Aorta (tissue), 5 donors: ENCODE measurements around the gene KIF9. TPM values are rescaled to one million over a fixed set of nuclear protein-coding genes. Genes with fewer than 3 reads are reported as not detected.
A peak's percentile ranks its signal among the peaks of the same experiment; 100 is the strongest.

ENCODE experiments used
- ATAC-seq: fragments of 200-7000 bp; cut with Tn5 transposase; one replicate; pipeline ENCODE4 v1.9.1; 2022; ENCODE audit warnings: moderate library complexity; ENCODE audit not compliant: low FRiP score
- DNase-seq, 2 donors: peaks; one replicate each; pipeline ENCODE4 v3.0.0-alpha.2; 2020
- H3K27ac ChIP-seq, 2 donors: one replicate each; pipeline ENCODE4 v1.5.1; 2013; ENCODE audit warnings: low read length in 2 of 2, mild to moderate bottlenecking in 2 of 2, moderate library complexity in 2 of 2, control low read depth in 1 of 2, inconsistent platforms in 1 of 2, low read depth in 1 of 2
- H3K27me3 ChIP-seq, 2 donors: one replicate each; pipeline ENCODE4 v1.6.1; 2013; ENCODE audit warnings: control low read depth in 1 of 2, low read length in 1 of 2, mild to moderate bottlenecking in 1 of 2, moderate library complexity in 1 of 2; ENCODE audit not compliant: insufficient read depth in 2 of 2, control insufficient read depth in 1 of 2
- H3K36me3 ChIP-seq, 2 donors: one replicate each; pipeline ENCODE4 v1.6.1; 2013; ENCODE audit warnings: control low read depth in 1 of 2, low read length in 1 of 2, mild to moderate bottlenecking in 1 of 2; ENCODE audit not compliant: insufficient read depth in 2 of 2, control insufficient read depth in 1 of 2
- H3K4me1 ChIP-seq, 2 donors: one replicate each; pipeline ENCODE4 v1.6.1; 2013; ENCODE audit warnings: low read length in 2 of 2, control low read depth in 1 of 2, mild to moderate bottlenecking in 1 of 2, moderate library complexity in 1 of 2; ENCODE audit not compliant: insufficient read depth in 2 of 2, control insufficient read depth in 1 of 2
- H3K4me3 ChIP-seq, 2 donors: one replicate each; pipeline ENCODE4 v1.5.1; 2013; ENCODE audit warnings: low read length in 2 of 2, control low read depth in 1 of 2, mild to moderate bottlenecking in 1 of 2
- H3K9me3 ChIP-seq: one replicate; pipeline ENCODE4 v1.6.1; 2013; ENCODE audit warnings: mild to moderate bottlenecking, low read length; ENCODE audit not compliant: control insufficient read depth
- WGBS, 2 donors: extraction: QIAGEN DNeasy Blood & Tissue Kit; methylation state at CpG; one replicate each; pipeline ENCODE4 v1.1.7; 2013; 5-methylcytosine and 5-hydroxymethylcytosine counted together
- intact Hi-C, 2 donors: fragments of 100-400 bp; cut with DNase I; formaldehyde crosslinking; loops; one replicate each; pipeline versions ENCODE4 v1.14.2 to v1.15.0; 2022
- polyA plus RNA-seq, 2 donors: library from polyadenylated mRNA; stranded (reverse); fragments of 200-250 nt; gene quantifications; one replicate each; pipeline ENCODE4 v1.2.3, GENCODE V29; 2013
- total RNA-seq, 2 donors: library from RNA; stranded (reverse); fragmentation: NEBNext Ultra II Directional; extraction: Animal tissue kit (Norgen Biotek cat#: 25700); gene quantifications; one replicate each; pipeline ENCODE4 v1.2.1, GENCODE V29; 2021
- donor health status: healthy with polysubstance abuse.
- donor health status: Bipolar disorder and iron deficiency.
- donor health status: DM: no; HTN: no; CAD: no.
- donor health status: DM: no; HTN: no; CAD: no.
- donor health status: DM: yes; HTN: yes; CAD: no.

The KIF9 gene
- total and polyA plus RNA-seq, 4 donors, result 6.5 to 14.4 (median 10.1) TPM

- DNase-seq (no peak), ATAC-seq (no peak)
- 83 to 85% methylated on average over 10 to 14 of the region's 14 CpGs for WGBS, 2 donors
- Histone ChIP-seq H3K36me3 (no peaks in the 10 kb centered on the region), H3K4me3 (no peak overlapping the region), H3K27me3 (no peaks in the 10 kb centered on the region), H3K4me1 (no peaks in the 10 kb centered on the region), H3K27ac (no peak overlapping the region), H3K9me3 (no peaks in the 10 kb centered on the region)
- intact Hi-C loops, result no loop called here
Observed at GRCh38 chr3:47247131-47248064, 35.2 kb downstream of the KIF9 start.

- no peak overlapping the region for H3K4me3 ChIP-seq
- no peak for ATAC-seq
Observed at GRCh38 chr3:47245271-47245670, 37.3 kb downstream of the KIF9 start.

GRCh38 chr3:47244531-47245100 is 38.0 kb downstream of the KIF9 start:
- Histone ChIP-seq H3K27ac (no peak overlapping the region), H3K27me3 (no peaks in the 10 kb centered on the region), H3K4me3 (no peak overlapping the region), H3K4me1 (no peaks in the 10 kb centered on the region), H3K36me3 (no peaks in the 10 kb centered on the region), H3K9me3 (no peaks in the 10 kb centered on the region)
- DNase-seq (no peak), ATAC-seq (no peak)
- WGBS, 2 donors, result 82% methylated on average over 10 of the region's 10 CpGs
- intact Hi-C loops, result no loop called here

More at GRCh38 chr3:47245271-47245670, 37.3 kb downstream of the KIF9 start:
- H3K4me1 ChIP-seq, result no peaks in the 10 kb centered on the region
- DNase-seq, result no peak
- no peaks in the 10 kb centered on the region for H3K9me3 ChIP-seq
- H3K36me3 ChIP-seq, result no peaks in the 10 kb centered on the region
- WGBS, 2 donors, result 95 to 97% methylated on average over 2 of the region's 2 CpGs
- no peak overlapping the region for H3K27ac ChIP-seq
- no peaks in the 10 kb centered on the region for H3K27me3 ChIP-seq
- intact Hi-C loops, result no loop called here

GRCh38 chr3:47243419-47244147 is 39.0 kb downstream of the KIF9 start:
- Histone ChIP-seq H3K27me3 (no peaks in the 10 kb centered on the region), H3K4me1 (no peaks in the 10 kb centered on the region), H3K36me3 (no peaks in the 10 kb centered on the region), H3K27ac (no peak overlapping the region), H3K9me3 (no peaks in the 10 kb centered on the region), H3K4me3 (no peak overlapping the region)
- ATAC-seq, result no peak
- intact Hi-C loops, result no loop called here
- WGBS, 2 donors, result 84 to 87% methylated on average over 9 of the region's 9 CpGs
- no peak for DNase-seq

- intact Hi-C loops, result no loop called here
- peak in 1 of 2 donors; percentile 50 for DNase-seq
- 90 to 91% methylated on average over 6 of the region's 6 CpGs for WGBS, 2 donors
Observed at GRCh38 chr3:47239929-47240328, 42.7 kb downstream of the KIF9 start.

GRCh38 chr3:47238017-47238416 is 44.6 kb downstream of the KIF9 start:
- 91 to 94% methylated on average over 3 of the region's 3 CpGs for WGBS, 2 donors
- ATAC-seq, result no peak
- no peaks in the 10 kb centered on the region for H3K4me1 ChIP-seq
- DNase-seq, result no peak
- no peaks in the 10 kb centered on the region for H3K36me3 ChIP-seq
- H3K27me3 ChIP-seq, result no peaks in the 10 kb centered on the region
- no peak overlapping the region for H3K27ac ChIP-seq
- intact Hi-C loops, result no loop called here
- no peak overlapping the region for H3K4me3 ChIP-seq
- no peaks in the 10 kb centered on the region for H3K9me3 ChIP-seq

More at GRCh38 chr3:47239929-47240328, 42.7 kb downstream of the KIF9 start:
- Histone ChIP-seq H3K27ac (no peak overlapping the region), H3K36me3 (no peaks in the 10 kb centered on the region), H3K27me3 (no peaks in the 10 kb centered on the region), H3K4me3 (no peak overlapping the region), H3K4me1 (no peaks in the 10 kb centered on the region), H3K9me3 (no peaks in the 10 kb centered on the region)
- no peak for ATAC-seq

- H3K27ac ChIP-seq, result no peak overlapping the region
- H3K4me1 ChIP-seq, result no peaks in the 10 kb centered on the region
- H3K9me3 ChIP-seq, result no peaks in the 10 kb centered on the region
- ATAC-seq (no peak), DNase-seq (no peak)
- no peaks in the 10 kb centered on the region for H3K27me3 ChIP-seq
- H3K4me3 ChIP-seq, result no peak overlapping the region
- no peaks in the 10 kb centered on the region for H3K36me3 ChIP-seq
- 60 to 75% methylated on average over 1 of the region's 1 CpG for WGBS, 2 donors
- intact Hi-C loops, result no loop called here
Observed at GRCh38 chr3:47228088-47228487, 54.5 kb downstream of the KIF9 start.

GRCh38 chr3:47227678-47228077 is 54.9 kb downstream of the KIF9 start:
- ATAC-seq (peak; percentile 52), DNase-seq (peak in 1 of 2 donors; percentile 65)
- Histone ChIP-seq H3K4me3 (no peak overlapping the region), H3K27me3 (no peaks in the 10 kb centered on the region), H3K36me3 (no peaks in the 10 kb centered on the region), H3K27ac (no peak overlapping the region), H3K4me1 (no peaks in the 10 kb centered on the region), H3K9me3 (no peaks in the 10 kb centered on the region)
- 87 to 89% methylated on average over 7 of the region's 7 CpGs for WGBS, 2 donors
- intact Hi-C loops, result no loop called here
